ENCODE measurements around the gene CYP19A1. TPM values are rescaled to one million over a fixed set of nuclear protein-coding genes. Genes with fewer than 3 reads are reported as not detected.

Gene CYP19A1
- total RNA-seq, 4 donors from 2014 or later, result 1.8 to 2.9 (median 2.5) TPM; not detected in 1

DNA sequence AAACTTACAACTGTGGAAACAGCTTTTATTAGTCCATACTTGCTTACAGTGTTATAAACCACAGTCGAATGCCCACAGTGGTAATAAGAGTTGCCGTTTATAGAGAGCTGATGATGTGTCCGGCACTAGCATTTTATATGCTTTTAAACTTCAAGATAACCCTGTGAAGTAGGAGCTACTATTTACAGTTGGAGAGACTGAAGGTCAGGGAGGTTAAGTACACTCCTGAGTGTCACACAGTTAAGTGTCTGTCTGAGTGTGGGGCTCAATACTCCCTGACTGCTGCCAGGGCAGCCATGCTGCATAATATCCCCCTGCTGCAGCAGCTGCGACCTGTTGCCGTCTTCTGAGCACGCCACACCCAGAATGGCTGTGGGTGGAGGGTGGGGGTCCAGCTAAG lies 153.8 kb downstream of the CYP19A1 start:
- Histone ChIP-seq H3K36me3 (no peaks in the 10 kb centered on the region), H3K4me1 (peaks cover 0 to 6% (median 0%) of the 10 kb centered on the region in 3 donors), H3K4me3 (no peak overlapping the region), H3K27ac (no peak overlapping the region), H3K9me3 (no peaks in the 10 kb centered on the region), H3K27me3 (no peaks in the 10 kb centered on the region)
- TF ChIP-seq, protein P1, sequence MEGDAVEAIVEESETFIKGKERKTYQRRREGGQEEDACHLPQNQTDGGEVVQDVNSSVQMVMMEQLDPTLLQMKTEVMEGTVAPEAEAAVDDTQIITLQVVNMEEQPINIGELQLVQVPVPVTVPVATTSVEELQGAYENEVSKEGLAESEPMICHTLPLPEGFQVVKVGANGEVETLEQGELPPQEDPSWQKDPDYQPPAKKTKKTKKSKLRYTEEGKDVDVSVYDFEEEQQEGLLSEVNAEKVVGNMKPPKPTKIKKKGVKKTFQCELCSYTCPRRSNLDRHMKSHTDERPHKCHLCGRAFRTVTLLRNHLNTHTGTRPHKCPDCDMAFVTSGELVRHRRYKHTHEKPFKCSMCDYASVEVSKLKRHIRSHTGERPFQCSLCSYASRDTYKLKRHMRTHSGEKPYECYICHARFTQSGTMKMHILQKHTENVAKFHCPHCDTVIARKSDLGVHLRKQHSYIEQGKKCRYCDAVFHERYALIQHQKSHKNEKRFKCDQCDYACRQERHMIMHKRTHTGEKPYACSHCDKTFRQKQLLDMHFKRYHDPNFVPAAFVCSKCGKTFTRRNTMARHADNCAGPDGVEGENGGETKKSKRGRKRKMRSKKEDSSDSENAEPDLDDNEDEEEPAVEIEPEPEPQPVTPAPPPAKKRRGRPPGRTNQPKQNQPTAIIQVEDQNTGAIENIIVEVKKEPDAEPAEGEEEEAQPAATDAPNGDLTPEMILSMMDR (IDR thresholded peaks at IDR 0.05), result no peak
- TF ChIP-seq POLR2AphosphoS5 (IDR thresholded peaks at IDR 0.05), result no peak
- WGBS, 2 donors (ENCODE audit: low coverage in 1 of 2), result 64 to 76% methylated on average over 5 to 6 of the region's 6 CpGs
- no peak for ATAC-seq

GRCh38 chr15:51183076-51183475 lies 155.3 kb downstream of the CYP19A1 start:
- Histone ChIP-seq H3K27ac (no peak overlapping the region), H3K4me1 (peaks cover 0 to 6% (median 0%) of the 10 kb centered on the region in 3 donors), H3K36me3 (no peaks in the 10 kb centered on the region), H3K4me3 (no peak overlapping the region), H3K9me3 (no peaks in the 10 kb centered on the region), H3K27me3 (no peaks in the 10 kb centered on the region)
- TF ChIP-seq EP300 (IDR thresholded peaks at IDR 0.05) (no peak), POLR2AphosphoS5 (IDR thresholded peaks at IDR 0.05) (no peak), POLR2A (IDR thresholded peaks at IDR 0.05) (no peak)
- TF ChIP-seq, protein P1 (IDR thresholded peaks at IDR 0.05), result no peak
- no peak for ATAC-seq
- WGBS, 2 donors (ENCODE audit: low coverage in 1 of 2), result 89 to 97% methylated on average over 4 to 5 of the region's 5 CpGs

DNA sequence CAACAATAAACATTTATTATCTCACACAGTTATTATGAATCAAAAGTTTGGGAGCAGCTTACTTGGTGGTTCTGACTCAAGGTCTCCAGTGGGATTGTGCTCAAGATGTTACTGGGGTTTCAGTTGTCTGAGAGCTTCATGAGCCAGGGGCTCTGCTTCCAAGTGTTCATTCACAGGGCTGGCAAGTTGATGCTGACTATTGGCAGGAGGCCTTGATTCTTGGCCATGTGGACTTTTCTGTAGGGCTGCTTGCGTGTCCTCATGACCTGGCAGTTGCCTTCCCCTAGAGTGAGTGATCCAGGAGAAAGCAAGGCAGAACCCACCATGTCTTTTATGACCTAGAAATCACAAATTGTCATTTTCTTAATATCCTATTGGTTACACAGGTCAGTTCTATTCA lies 156.5 kb downstream of the CYP19A1 start:
- Histone ChIP-seq H3K4me1 (peaks cover 0 to 6% (median 0%) of the 10 kb centered on the region in 3 donors), H3K9me3 (no peaks in the 10 kb centered on the region), H3K27me3 (no peaks in the 10 kb centered on the region), H3K27ac (no peak overlapping the region), H3K4me3 (no peak overlapping the region), H3K36me3 (no peaks in the 10 kb centered on the region)
- no peak for ATAC-seq
- 50% methylated on average over 1 of the region's 1 CpG; no CpG with 5 or more reads in 1 of the 2 donors for WGBS, 2 donors (ENCODE audit: low coverage in 1 of 2)
- TF ChIP-seq POLR2AphosphoS5 (IDR thresholded peaks at IDR 0.05) (no peak), POLR2A (IDR thresholded peaks at IDR 0.05) (no peak), EP300 (IDR thresholded peaks at IDR 0.05) (no peak)
- TF ChIP-seq, protein P1 (IDR thresholded peaks at IDR 0.05), result no peak

- Histone ChIP-seq H3K36me3 (no peaks in the 10 kb centered on the region), H3K27ac (no peak overlapping the region), H3K27me3 (no peaks in the 10 kb centered on the region), H3K9me3 (no peaks in the 10 kb centered on the region), H3K4me3 (no peak overlapping the region), H3K4me1 (peaks cover 0 to under 1% (median 0%) of the 10 kb centered on the region in 3 donors)
- TF ChIP-seq POLR2AphosphoS5 (IDR thresholded peaks at IDR 0.05) (no peak), POLR2A (IDR thresholded peaks at IDR 0.05) (no peak), EP300 (IDR thresholded peaks at IDR 0.05) (no peak)
- TF ChIP-seq, protein P1 (IDR thresholded peaks at IDR 0.05), result no peak
- no peak for ATAC-seq
- 71% methylated on average over 1 of the region's 3 CpGs; no CpG with 5 or more reads in 1 of the 2 donors for WGBS, 2 donors (ENCODE audit: low coverage in 1 of 2)
Measured at GRCh38 chr15:51181221-51181620, 157.2 kb downstream of the CYP19A1 start.

- H3K4me3 ChIP-seq, result no peak overlapping the region
- TF ChIP-seq EP300 (IDR thresholded peaks at IDR 0.05), result no peak
- TF ChIP-seq POLR2AphosphoS5 (IDR thresholded peaks at IDR 0.05), result no peak
- TF ChIP-seq, protein P1 (IDR thresholded peaks at IDR 0.05), result no peak
- TF ChIP-seq POLR2A (IDR thresholded peaks at IDR 0.05), result no peak
- 50 to 67% methylated on average over 1 of the region's 1 CpG for WGBS, 2 donors (ENCODE audit: low coverage in 1 of 2)
- H3K36me3 ChIP-seq, result no peaks in the 10 kb centered on the region
- no peaks in the 10 kb centered on the region for H3K27me3 ChIP-seq
- no peaks in the 10 kb centered on the region for H3K9me3 ChIP-seq
- H3K27ac ChIP-seq, result no peak overlapping the region
- ATAC-seq, result no peak
- no peaks in the 10 kb centered on the region for H3K4me1 ChIP-seq
Measured at GRCh38 chr15:51180534-51180933, 157.9 kb downstream of the CYP19A1 start.
